ENCODE results near the gene GRAMD2A. TPM values are rescaled to one million over a fixed set of nuclear protein-coding genes. Genes with fewer than 3 reads are reported as not detected.

Gene GRAMD2A
- total RNA-seq (2013), result not detected
- polyA plus RNA-seq (not detected), polyA minus RNA-seq (not detected in 2 replicates), total RNA-seq (0 to 1.2 (median 0.20) reads per million in 11 experiments)

DNA sequence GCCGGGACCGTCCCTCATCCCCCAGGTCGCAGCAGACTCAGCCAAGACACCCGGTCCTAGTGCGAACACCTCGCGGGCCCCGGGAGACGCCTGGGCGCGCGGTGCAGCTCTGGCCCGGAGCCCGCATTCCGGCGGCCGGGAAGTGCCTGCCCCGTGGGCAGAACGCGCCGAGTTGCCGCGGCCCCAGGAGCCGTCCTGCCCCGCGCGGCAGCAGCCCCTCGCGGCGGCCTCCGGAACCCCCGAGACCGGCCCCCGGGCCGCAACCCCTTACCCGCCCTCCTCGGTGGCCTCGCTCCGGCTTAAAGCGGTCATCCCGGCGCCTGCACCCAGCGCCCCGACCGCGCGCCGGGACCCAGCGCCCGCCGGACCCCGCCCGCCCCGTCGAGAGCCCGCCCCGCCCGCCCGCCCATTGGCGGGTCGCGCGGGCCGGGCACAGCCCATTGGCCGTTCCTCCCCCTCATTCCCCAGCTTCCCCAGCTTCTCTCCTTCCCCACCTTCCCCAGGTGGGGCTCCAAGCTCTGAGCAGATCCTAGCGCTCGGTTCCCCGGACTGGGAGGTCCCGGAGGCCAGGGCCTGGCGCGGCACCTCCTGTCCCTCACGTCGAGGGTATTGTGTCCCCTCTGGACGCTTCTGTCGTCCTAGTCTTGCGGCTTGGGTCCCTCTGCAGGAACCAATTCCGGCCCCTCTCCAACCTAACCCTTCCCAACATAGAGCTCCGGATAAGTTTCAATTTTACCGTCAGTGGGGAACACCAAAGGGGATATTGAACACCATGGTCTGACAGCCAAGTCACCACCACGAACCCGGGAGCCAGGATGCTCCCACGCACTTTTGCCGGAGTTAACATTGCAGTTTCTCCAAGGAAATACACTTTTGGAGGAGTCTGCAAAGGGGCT is at the start of gene GRAMD2A:
Gene GRAMD2A (minus strand): TSS at position 328 of the 896 bp plus-strand sequence.
- Mint-ChIP-seq H3K4me3 (peak within 1 kb of the TSS; percentile 71 to 87), H3K9me3 (peaks cover 0 to 11% (median 3%) of the 10 kb centered on the region in 7 donors), H3K4me1 (peaks cover 36% of the 10 kb centered on the region), H3K36me3 (peaks cover 51 to 56% of the 10 kb centered on the region in 2 donors), H3K27me3 (ENCODE audit: low read depth in 3 of 3) (peaks cover 24 to 32% (median 26%) of the 10 kb centered on the region in 3 donors), H3K27ac (peak within 1 kb of the TSS in 2 of 7 donors; percentile 35 to 70)
- peak within 1 kb of the TSS; percentile 67 for H2AFZ ChIP-seq (ENCODE audit: insufficient read depth, low read depth, low read length, poor library complexity, severe bottlenecking)
- no peaks in the 10 kb centered on the region for H3K79me2 ChIP-seq (ENCODE audit: insufficient read depth, low read length)
- peaks cover 45% of the 10 kb centered on the region in 2 donors for H3K36me3 ChIP-seq (replicated peaks in 1 of 2; ENCODE audit: control insufficient read depth in 1 of 2, insufficient read depth in 2 of 2, low read length in 2 of 2)
- intact Hi-C loops (cut with micrococcal nuclease), result loop anchor here (2.0 to 10.0 kb wide), 7 partner anchors 35 to 477 kb away; partner anchors contain the start of genes PARP6 (in 2 of the 2), ARIH1 (in 1 of the 2), MYO9A (in 1 of the 2) and PKM (in 1 of the 2)
- peaks cover 3 to 24% of the 10 kb centered on the region in 2 donors for H3K27me3 ChIP-seq (ENCODE audit: control insufficient read depth in 2 of 2, insufficient read depth in 2 of 2, low read length in 2 of 2)
- peak within 1 kb of the TSS in 1 of 3 experiments; percentile 58 for H3K4me3 ChIP-seq (replicated peaks in 1 of 3; ENCODE audit: low read depth in 2 of 3, low read length in 3 of 3)
- H3K27ac ChIP-seq (ENCODE audit: low read depth in 1 of 2, low read length in 2 of 2), result no peak within 1 kb of the TSS
- H3K4me2 ChIP-seq (replicated peaks; ENCODE audit: extremely low read depth, low read length, poor library complexity, severe bottlenecking), result peak within 1 kb of the TSS; percentile 65
- peaks cover 49% of the 10 kb centered on the region for H4K20me1 ChIP-seq (ENCODE audit: insufficient read depth, low read length)
- 16% methylated on average over 48 of the region's 83 CpGs for WGBS (ENCODE audit: insufficient coverage)
- TF ChIP-seq, protein P1, sequence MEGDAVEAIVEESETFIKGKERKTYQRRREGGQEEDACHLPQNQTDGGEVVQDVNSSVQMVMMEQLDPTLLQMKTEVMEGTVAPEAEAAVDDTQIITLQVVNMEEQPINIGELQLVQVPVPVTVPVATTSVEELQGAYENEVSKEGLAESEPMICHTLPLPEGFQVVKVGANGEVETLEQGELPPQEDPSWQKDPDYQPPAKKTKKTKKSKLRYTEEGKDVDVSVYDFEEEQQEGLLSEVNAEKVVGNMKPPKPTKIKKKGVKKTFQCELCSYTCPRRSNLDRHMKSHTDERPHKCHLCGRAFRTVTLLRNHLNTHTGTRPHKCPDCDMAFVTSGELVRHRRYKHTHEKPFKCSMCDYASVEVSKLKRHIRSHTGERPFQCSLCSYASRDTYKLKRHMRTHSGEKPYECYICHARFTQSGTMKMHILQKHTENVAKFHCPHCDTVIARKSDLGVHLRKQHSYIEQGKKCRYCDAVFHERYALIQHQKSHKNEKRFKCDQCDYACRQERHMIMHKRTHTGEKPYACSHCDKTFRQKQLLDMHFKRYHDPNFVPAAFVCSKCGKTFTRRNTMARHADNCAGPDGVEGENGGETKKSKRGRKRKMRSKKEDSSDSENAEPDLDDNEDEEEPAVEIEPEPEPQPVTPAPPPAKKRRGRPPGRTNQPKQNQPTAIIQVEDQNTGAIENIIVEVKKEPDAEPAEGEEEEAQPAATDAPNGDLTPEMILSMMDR (IDR thresholded peaks at IDR 0.05), result no peak
- no peaks in the 10 kb centered on the region for H3K9me3 ChIP-seq (replicated peaks in 1 of 2; ENCODE audit: control insufficient read depth in 1 of 2, insufficient read depth in 1 of 2, low read length in 2 of 2)
- H3K4me1 ChIP-seq (ENCODE audit: control insufficient read depth in 1 of 2, insufficient read depth in 2 of 2, low read length in 2 of 2), result peaks cover 26 to 36% of the 10 kb centered on the region in 2 donors
- peak within 1 kb of the TSS; percentile 32 for H3K9ac ChIP-seq (ENCODE audit: insufficient read depth, low read length, poor library complexity, severe bottlenecking)
- peak in 1 of 3 donors; percentile 15 for DNase-seq

DNA sequence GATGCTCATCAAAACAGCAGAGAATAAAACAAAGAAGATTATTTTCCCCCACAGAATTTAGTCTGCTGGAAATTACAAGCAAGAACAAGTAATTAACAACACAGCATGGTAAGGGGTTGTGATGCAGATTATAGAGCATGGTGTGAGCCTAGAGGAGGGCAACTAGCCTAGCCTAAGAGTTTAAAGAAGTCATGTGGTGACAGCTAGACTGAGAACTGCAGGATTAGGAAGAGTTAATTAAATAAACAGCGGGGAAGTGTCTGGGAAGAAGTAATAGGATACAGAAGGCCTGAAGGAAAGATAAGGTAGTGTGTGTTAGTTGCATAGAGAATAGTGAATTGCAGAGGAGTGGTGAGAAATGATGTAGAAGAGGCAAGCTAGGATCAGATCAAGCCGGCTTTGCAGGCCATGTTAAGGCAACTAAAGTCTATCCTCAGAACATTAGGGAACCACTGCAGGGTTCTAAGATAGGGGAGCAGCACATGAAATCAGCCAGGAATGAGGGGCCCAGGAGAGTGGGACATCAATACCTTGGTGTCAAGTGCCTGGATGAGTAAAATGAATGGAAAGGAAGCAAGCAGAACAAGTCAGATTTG is 45.3 kb upstream of the GRAMD2A start:
- Histone ChIP-seq H3K36me3 (replicated peaks in 1 of 2; ENCODE audit: control insufficient read depth in 1 of 2, insufficient read depth in 2 of 2, low read length in 2 of 2) (peaks cover 44 to 57% of the 10 kb centered on the region in 2 donors), H3K27me3 (ENCODE audit: control insufficient read depth in 2 of 2, insufficient read depth in 2 of 2, low read length in 2 of 2) (no peaks in the 10 kb centered on the region), H3K79me2 (ENCODE audit: insufficient read depth, low read length) (peaks cover 5% of the 10 kb centered on the region), H3K4me3 (replicated peaks in 1 of 3; ENCODE audit: low read depth in 2 of 3, low read length in 3 of 3) (no peak overlapping the region), H2AFZ (ENCODE audit: insufficient read depth, low read depth, low read length, poor library complexity, severe bottlenecking) (no peak overlapping the region), H3K4me1 (ENCODE audit: control insufficient read depth in 1 of 2, insufficient read depth in 2 of 2, low read length in 2 of 2) (peaks cover 3 to 9% of the 10 kb centered on the region in 2 donors), H3K27ac (ENCODE audit: low read depth in 1 of 2, low read length in 2 of 2) (no peak overlapping the region), H3K9ac (ENCODE audit: insufficient read depth, low read length, poor library complexity, severe bottlenecking) (no peak overlapping the region), H3K9me3 (replicated peaks in 1 of 2; ENCODE audit: control insufficient read depth in 1 of 2, insufficient read depth in 1 of 2, low read length in 2 of 2) (no peaks in the 10 kb centered on the region), H4K20me1 (ENCODE audit: insufficient read depth, low read length) (no peaks in the 10 kb centered on the region), H3K4me2 (replicated peaks; ENCODE audit: extremely low read depth, low read length, poor library complexity, severe bottlenecking) (no peak overlapping the region)
- WGBS (ENCODE audit: insufficient coverage), result 100% methylated on average over 1 of the region's 2 CpGs
- no peak overlapping the region for H3K4me3 Mint-ChIP-seq
- intact Hi-C loops (cut with micrococcal nuclease), result no loop called here
- H3K9me3 Mint-ChIP-seq, result no peaks in the 10 kb centered on the region
- no peaks in the 10 kb centered on the region for H3K27me3 Mint-ChIP-seq (ENCODE audit: low read depth in 3 of 3)
- no peak for DNase-seq
- H3K36me3 Mint-ChIP-seq, result peaks cover 56 to 68% of the 10 kb centered on the region in 2 donors
- peaks cover 3% of the 10 kb centered on the region for H3K4me1 Mint-ChIP-seq
- H3K27ac Mint-ChIP-seq, result peak overlapping the region in 2 of 7 donors; percentile 60 to 64
- TF ChIP-seq, protein P1 (IDR thresholded peaks at IDR 0.05), result no peak
